DND-41 (cell line): Measurements from ENCODE around the gene LCORL.
A peak's percentile ranks its signal among the peaks of the same experiment; 100 is the strongest.

ENCODE experiments used
- ATAC-seq: fragments of 200-7000 bp; cut with Tn5 transposase; 3 replicates; pipeline ENCODE4 v1.9.1; 2021; ENCODE audit warnings: low read depth; ENCODE audit not compliant: insufficient read depth
- DNase-seq: peaks from one replicate; pipeline ENCODE4 v3.0.0-alpha.2; 2020
- H2AFZ ChIP-seq: 2 replicates; pipeline ENCODE4 v1.6.0; 2012; ENCODE audit warnings: low read depth, low read length
- H3K27ac ChIP-seq: 2 replicates; pipeline ENCODE4 v1.5.1; 2012; ENCODE audit warnings: low read length, inconsistent platforms
- H3K27me3 ChIP-seq: fragments of 200-600 bp; sonication (generic); 2 replicates; pipeline ENCODE4 v1.6.0; 2012; ENCODE audit warnings: low read length, mild to moderate bottlenecking, inconsistent platforms; ENCODE audit not compliant: insufficient read depth, poor library complexity
- H3K36me3 ChIP-seq: 2 replicates; pipeline ENCODE4 v1.5.1; 2012; ENCODE audit warnings: low read length, inconsistent platforms; ENCODE audit not compliant: insufficient read depth
- H3K4me1 ChIP-seq: 2 replicates; pipeline ENCODE4 v1.5.1; 2012; ENCODE audit warnings: mild to moderate bottlenecking, low read length; ENCODE audit not compliant: insufficient read depth
- H3K4me2 ChIP-seq: 2 replicates; pipeline ENCODE4 v1.6.0; 2012; ENCODE audit warnings: mild to moderate bottlenecking, moderate library complexity, low read length, inconsistent platforms; ENCODE audit not compliant: insufficient read depth
- H3K4me3 ChIP-seq, 2 experiments: fragments of 200-600 bp in 1 of 2; shearing (Covaris generic) in 1 of 2; 2 replicates each; pipeline ENCODE4 v1.5.1; 2012 to 2016; ENCODE audit warnings: inconsistent platforms in 2 of 2, low read length in 2 of 2, mild to moderate bottlenecking in 2 of 2, low read depth in 1 of 2, moderate library complexity in 1 of 2
- H3K79me2 ChIP-seq: 2 replicates; pipeline ENCODE4 v1.6.0; 2012; ENCODE audit warnings: low read length, inconsistent platforms; ENCODE audit not compliant: insufficient read depth
- H3K9ac ChIP-seq: 2 replicates; pipeline ENCODE4 v1.6.0; 2012; ENCODE audit warnings: low read depth, mild to moderate bottlenecking, inconsistent platforms, low read length, moderate library complexity
- H3K9me3 ChIP-seq: 2 replicates; pipeline ENCODE4 v1.5.1; 2012; ENCODE audit warnings: low read length, moderate library complexity, mild to moderate bottlenecking, inconsistent platforms; ENCODE audit not compliant: insufficient read depth, severe bottlenecking
- H4K20me1 ChIP-seq: 2 replicates; pipeline ENCODE4 v1.6.0; 2012; ENCODE audit warnings: low read length; ENCODE audit not compliant: insufficient read depth
- EZH2 ChIP-seq: IDR thresholded peaks from 3 replicates; pipeline ENCODE4 v1.6.1; 2012; ENCODE audit warnings: borderline replicate concordance, low read depth, mild to moderate bottlenecking, moderate library complexity, low read length, inconsistent platforms; ENCODE audit not compliant: severe bottlenecking
- TF ChIP-seq, protein P1 (sequence below): IDR thresholded peaks from 2 replicates; pipeline ENCODE4 v1.5.1; 2012; ENCODE audit warnings: borderline replicate concordance, low read length, moderate library complexity, mild to moderate bottlenecking; ENCODE audit not compliant: poor library complexity, severe bottlenecking; ENCODE audit errors: extremely low read depth

LCORL gene

DNA sequence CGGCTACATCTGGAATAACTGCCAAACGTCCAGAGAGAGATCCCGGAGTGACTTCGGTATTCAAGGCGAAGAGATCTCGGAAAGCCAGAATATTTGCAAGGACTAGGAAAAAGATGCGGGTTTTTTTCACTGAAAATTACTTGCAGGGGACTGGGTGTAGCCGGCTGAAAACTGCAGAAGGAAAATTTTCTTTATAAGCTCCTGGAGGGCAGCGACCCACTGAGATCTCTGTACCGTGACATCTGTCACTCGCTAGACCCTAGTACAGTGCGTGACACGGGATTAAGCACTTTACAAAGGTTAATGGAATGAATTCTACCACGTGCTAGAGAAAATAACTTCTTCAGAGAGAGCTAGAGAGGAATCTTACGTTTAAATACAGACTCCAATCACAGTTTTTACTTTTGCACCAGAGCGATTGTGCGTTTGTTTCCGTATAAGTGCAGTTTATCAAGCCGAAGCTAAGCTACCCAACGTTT is 1.1 kb upstream of the LCORL start:
- Histone ChIP-seq H3K4me2 (peak overlapping the region; percentile 99), H3K4me3 (peak overlapping the region; percentile 35 to 78; a peak in 3 of 4 replicates), H4K20me1 (peaks cover 27% of the 10 kb centered on the region), H2AFZ (peak overlapping the region; percentile 93), H3K9me3 (no peaks in the 10 kb centered on the region), H3K4me1 (peaks cover 28% of the 10 kb centered on the region), H3K79me2 (peaks cover 34% of the 10 kb centered on the region), H3K36me3 (no peaks in the 10 kb centered on the region; the same call in 1 of the 2 replicates), H3K27me3 (peaks cover 27% of the 10 kb centered on the region), H3K27ac (no peak overlapping the region), H3K9ac (peak overlapping the region; percentile 89)
- peak; percentile 92 for TF ChIP-seq EZH2
- TF ChIP-seq, protein P1, sequence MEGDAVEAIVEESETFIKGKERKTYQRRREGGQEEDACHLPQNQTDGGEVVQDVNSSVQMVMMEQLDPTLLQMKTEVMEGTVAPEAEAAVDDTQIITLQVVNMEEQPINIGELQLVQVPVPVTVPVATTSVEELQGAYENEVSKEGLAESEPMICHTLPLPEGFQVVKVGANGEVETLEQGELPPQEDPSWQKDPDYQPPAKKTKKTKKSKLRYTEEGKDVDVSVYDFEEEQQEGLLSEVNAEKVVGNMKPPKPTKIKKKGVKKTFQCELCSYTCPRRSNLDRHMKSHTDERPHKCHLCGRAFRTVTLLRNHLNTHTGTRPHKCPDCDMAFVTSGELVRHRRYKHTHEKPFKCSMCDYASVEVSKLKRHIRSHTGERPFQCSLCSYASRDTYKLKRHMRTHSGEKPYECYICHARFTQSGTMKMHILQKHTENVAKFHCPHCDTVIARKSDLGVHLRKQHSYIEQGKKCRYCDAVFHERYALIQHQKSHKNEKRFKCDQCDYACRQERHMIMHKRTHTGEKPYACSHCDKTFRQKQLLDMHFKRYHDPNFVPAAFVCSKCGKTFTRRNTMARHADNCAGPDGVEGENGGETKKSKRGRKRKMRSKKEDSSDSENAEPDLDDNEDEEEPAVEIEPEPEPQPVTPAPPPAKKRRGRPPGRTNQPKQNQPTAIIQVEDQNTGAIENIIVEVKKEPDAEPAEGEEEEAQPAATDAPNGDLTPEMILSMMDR: no peak
- no peak for DNase-seq
- ATAC-seq: no peak

GRCh38 chr4:18021470-18021719 is 160 bp downstream of the LCORL start:
- peaks cover 47% of the 10 kb centered on the region for H3K79me2 ChIP-seq
- peak overlapping the region; percentile 35 to 78 for H3K4me3 ChIP-seq
- TF ChIP-seq EZH2: peak; percentile 38
- TF ChIP-seq, protein P1: no peak
- peaks cover 37% of the 10 kb centered on the region for H4K20me1 ChIP-seq
- H3K4me1 ChIP-seq: peaks cover 28% of the 10 kb centered on the region
- peak overlapping the region; percentile 77 for H2AFZ ChIP-seq
- peaks cover 27% of the 10 kb centered on the region for H3K27me3 ChIP-seq
- peak overlapping the region; percentile 60 for H3K27ac ChIP-seq
- H3K9me3 ChIP-seq: no peaks in the 10 kb centered on the region
- no peaks in the 10 kb centered on the region; the same call in 1 of the 2 replicates for H3K36me3 ChIP-seq
- H3K4me2 ChIP-seq: peak overlapping the region; percentile 99
- ATAC-seq (no peak), DNase-seq (no peak)
- H3K9ac ChIP-seq: peak overlapping the region; percentile 89

DNA sequence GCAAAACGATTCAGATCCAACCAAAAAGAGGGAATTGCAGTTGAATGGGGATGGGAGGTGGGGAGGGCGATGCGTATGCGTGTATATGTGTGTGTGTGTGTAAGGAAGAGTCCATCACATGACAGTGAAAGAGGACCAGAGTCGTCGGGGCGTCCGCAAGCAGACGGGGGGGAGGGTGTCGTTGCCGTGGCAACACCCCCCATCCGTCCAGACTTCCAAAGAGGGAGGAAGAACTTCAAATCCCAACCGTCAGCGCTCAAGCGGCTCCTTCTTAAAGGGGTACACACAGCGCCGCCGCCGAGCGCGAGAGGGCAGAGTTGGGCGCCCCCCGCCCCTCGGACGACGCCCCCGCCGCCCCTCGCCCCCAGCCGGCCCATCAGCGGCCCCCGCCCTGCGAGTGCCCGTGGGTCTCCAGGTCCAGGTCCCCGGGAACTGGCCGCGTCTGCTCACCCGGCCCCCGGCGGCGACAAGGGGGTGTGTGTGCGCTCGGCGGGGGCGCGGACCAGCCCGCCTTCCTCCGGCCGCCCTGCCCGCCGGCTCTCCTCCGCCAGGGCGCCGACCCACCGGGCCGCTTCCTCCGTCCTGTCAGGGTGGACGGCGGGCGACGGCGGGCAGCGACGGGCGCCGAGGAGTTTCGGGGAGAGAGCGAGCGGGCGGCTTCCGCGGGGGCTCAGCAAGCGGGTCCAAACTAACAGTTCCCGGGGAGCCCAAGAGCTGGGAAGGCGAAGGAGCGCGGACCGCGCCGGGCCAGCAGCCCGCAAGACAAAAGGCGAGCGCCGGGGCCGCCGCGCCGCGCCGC is 685 bp downstream of the LCORL start:
- H3K36me3 ChIP-seq: no peaks in the 10 kb centered on the region; the same call in 1 of the 2 replicates
- H4K20me1 ChIP-seq: peaks cover 42% of the 10 kb centered on the region
- H3K9me3 ChIP-seq: no peaks in the 10 kb centered on the region
- peak overlapping the region; percentile 89 for H3K9ac ChIP-seq
- peaks cover 24% of the 10 kb centered on the region for H3K27me3 ChIP-seq
- H3K79me2 ChIP-seq: peaks cover 52% of the 10 kb centered on the region
- TF ChIP-seq, protein P1: no peak
- TF ChIP-seq EZH2: no peak
- peak overlapping the region; percentile 99 for H3K4me2 ChIP-seq
- DNase-seq (peak; percentile 74), ATAC-seq (peak; percentile 25)
- peaks cover 28% of the 10 kb centered on the region for H3K4me1 ChIP-seq
- peak overlapping the region; percentile 77 for H2AFZ ChIP-seq
- peak overlapping the region; percentile 60 for H3K27ac ChIP-seq
- H3K4me3 ChIP-seq: peak overlapping the region; percentile 35 to 78
